WERI-Rb-1 (cell line): ENCODE data around the gene ZBTB20.

Experiments
- DNase-seq: peaks from one replicate; pipeline ENCODE4 v3.0.0-alpha.2; 2020
- H3K27ac ChIP-seq: fragments of 250-450 bp; sonication (Bioruptor Pico); 2 replicates; pipeline ENCODE4 v1.5.1; 2020; ENCODE audit warnings: mild to moderate bottlenecking, moderate library complexity
- H3K27me3 ChIP-seq: fragments of 250-450 bp; sonication (Bioruptor Pico); 2 replicates; pipeline ENCODE4 v1.5.1; 2021; ENCODE audit warnings: mild to moderate bottlenecking, low read depth, moderate library complexity; ENCODE audit not compliant: insufficient read depth, severe bottlenecking
- H3K36me3 ChIP-seq: fragments of 250-450 bp; sonication (Bioruptor Pico); 2 replicates; pipeline ENCODE4 v1.5.1; 2020; ENCODE audit warnings: mild to moderate bottlenecking, moderate library complexity
- H3K4me3 ChIP-seq: 2 replicates; pipeline ENCODE4 v1.5.1; 2011; ENCODE audit warnings: low read depth, mild to moderate bottlenecking, control low read depth, low read length
- H3K9me3 ChIP-seq: fragments of 250-450 bp; sonication (Bioruptor Pico); 2 replicates; pipeline ENCODE4 v1.5.1; 2021; ENCODE audit warnings: mild to moderate bottlenecking, moderate library complexity; ENCODE audit not compliant: severe bottlenecking
- TF ChIP-seq, protein P1 (sequence below): IDR thresholded peaks from 2 replicates; pipeline ENCODE4 v1.5.1; 2011; ENCODE audit warnings: low read depth, mild to moderate bottlenecking, control low read depth, inconsistent platforms, low read length

The ZBTB20 gene

DNA sequence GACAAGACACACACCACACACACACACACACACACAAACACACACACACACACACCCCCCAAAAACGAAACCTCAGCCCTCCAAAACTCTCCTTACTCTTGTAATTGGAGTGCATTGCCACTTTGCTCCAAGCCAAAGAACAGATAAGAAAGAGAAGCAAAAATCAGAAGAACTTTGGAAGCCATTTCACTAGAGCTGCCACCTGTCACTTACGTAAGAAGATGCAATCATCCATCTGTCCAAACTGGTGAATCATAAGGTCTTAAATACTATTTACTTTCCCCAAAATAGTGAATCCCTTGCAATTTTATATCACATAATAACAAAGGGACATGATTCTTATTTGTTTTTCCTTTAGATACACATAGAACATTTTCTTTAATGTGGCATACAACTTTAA, 285.4 kb downstream of the ZBTB20 start:
- Histone ChIP-seq H3K27ac (no peak overlapping the region), H3K4me3 (no peak overlapping the region), H3K27me3 (peaks cover 2% of the 10 kb centered on the region), H3K9me3 (no peaks in the 10 kb centered on the region), H3K36me3 (no peaks in the 10 kb centered on the region)
- TF ChIP-seq, protein P1, sequence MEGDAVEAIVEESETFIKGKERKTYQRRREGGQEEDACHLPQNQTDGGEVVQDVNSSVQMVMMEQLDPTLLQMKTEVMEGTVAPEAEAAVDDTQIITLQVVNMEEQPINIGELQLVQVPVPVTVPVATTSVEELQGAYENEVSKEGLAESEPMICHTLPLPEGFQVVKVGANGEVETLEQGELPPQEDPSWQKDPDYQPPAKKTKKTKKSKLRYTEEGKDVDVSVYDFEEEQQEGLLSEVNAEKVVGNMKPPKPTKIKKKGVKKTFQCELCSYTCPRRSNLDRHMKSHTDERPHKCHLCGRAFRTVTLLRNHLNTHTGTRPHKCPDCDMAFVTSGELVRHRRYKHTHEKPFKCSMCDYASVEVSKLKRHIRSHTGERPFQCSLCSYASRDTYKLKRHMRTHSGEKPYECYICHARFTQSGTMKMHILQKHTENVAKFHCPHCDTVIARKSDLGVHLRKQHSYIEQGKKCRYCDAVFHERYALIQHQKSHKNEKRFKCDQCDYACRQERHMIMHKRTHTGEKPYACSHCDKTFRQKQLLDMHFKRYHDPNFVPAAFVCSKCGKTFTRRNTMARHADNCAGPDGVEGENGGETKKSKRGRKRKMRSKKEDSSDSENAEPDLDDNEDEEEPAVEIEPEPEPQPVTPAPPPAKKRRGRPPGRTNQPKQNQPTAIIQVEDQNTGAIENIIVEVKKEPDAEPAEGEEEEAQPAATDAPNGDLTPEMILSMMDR = no peak
- no peak for DNase-seq

DNA sequence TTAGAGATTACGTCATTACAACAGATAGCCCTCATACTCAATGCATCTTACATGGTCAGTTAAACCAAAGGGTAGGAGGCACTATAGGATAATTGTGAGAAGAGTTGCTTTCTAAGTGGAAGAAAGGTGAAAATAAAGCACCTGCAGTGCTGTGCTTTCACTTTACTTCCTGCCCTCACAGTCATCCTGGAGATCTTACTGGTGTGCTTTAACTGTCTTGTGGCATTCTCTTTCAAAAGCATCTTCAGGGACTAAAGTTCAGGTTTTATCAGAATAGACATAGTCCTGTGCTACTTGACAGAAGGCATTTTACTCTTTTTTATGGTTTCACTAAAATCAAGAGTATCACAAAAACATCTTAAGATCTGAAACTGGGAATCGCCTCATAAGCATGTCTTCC, 286.6 kb downstream of the ZBTB20 start:
- Histone ChIP-seq H3K36me3 (no peaks in the 10 kb centered on the region), H3K4me3 (no peak overlapping the region), H3K27me3 (peaks cover 2% of the 10 kb centered on the region), H3K9me3 (no peaks in the 10 kb centered on the region), H3K27ac (no peak overlapping the region)
- no peak for DNase-seq
- TF ChIP-seq, protein P1 = no peak

DNA sequence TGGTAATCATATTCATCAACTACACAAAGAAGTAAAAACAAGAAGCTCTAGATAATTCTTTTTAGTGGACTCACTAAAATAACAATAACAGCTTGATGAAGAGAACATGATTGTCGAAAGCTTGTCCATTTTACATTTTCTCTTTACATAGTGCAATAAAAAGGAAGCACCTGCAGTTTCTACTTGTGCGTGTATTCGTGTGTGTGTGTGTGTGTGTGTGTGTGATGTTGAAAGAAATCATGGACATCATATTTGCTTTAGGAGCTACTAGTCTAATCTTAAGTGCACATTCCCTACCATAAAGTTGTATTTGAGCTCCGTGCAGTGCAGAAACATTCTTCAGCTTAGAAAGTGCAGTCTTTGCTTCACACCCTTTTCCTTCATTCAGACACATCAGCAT, 288.8 kb downstream of the ZBTB20 start:
- TF ChIP-seq, protein P1 = no peak
- no peak for DNase-seq
- H3K27me3 ChIP-seq = peaks cover 2% of the 10 kb centered on the region

DNA sequence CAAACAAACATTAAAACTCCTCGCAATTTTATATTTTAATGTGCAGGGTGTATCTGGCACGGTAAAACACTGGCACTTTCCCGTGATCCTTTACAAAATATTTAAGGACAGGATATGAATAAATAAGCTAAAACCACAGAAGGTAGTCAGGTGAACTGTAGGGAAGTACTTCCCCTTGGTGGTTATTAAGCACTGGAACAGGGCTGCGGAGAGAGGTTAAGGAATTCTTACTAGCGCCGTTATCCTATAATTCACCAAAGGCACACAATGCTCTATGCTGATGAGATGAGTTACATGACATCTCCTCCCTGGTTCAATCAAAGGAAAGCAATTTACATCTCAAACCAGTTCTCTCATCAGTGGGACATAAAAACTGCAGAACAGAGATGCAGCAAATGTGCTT, 289.8 kb downstream of the ZBTB20 start:
- Histone ChIP-seq H3K27me3 (peaks cover 2% of the 10 kb centered on the region), H3K27ac (no peak overlapping the region), H3K9me3 (no peaks in the 10 kb centered on the region), H3K36me3 (no peaks in the 10 kb centered on the region), H3K4me3 (no peak overlapping the region)
- TF ChIP-seq, protein P1 = no peak
- DNase-seq = no peak

More for the DNA sequence above, 288.8 kb downstream of the ZBTB20 start:
- Histone ChIP-seq H3K4me3 (no peak overlapping the region), H3K36me3 (no peaks in the 10 kb centered on the region), H3K27ac (no peak overlapping the region), H3K9me3 (no peaks in the 10 kb centered on the region)

DNA sequence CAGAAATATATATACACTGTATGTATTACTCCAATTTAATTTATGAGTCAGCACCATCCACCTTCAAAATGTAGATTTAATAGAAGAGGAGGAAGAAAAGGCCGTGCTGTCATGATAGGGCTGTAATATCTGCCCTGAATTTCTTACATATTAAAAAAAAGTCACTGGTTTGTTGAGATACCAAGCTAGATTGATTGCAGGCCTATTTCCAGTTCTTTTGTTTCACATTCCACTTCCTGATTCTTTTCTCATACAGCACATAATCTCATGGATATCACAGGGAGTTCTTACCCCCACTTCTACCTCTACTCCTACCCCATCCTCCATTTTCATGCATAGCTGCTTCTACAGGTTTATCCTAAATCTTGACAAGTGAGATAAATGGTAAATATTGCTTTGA, 290.3 kb downstream of the ZBTB20 start:
- no peak for DNase-seq
- Histone ChIP-seq H3K36me3 (no peaks in the 10 kb centered on the region), H3K27me3 (peaks cover 2% of the 10 kb centered on the region), H3K9me3 (no peaks in the 10 kb centered on the region), H3K4me3 (no peak overlapping the region), H3K27ac (no peak overlapping the region)
- TF ChIP-seq, protein P1 = no peak

DNA sequence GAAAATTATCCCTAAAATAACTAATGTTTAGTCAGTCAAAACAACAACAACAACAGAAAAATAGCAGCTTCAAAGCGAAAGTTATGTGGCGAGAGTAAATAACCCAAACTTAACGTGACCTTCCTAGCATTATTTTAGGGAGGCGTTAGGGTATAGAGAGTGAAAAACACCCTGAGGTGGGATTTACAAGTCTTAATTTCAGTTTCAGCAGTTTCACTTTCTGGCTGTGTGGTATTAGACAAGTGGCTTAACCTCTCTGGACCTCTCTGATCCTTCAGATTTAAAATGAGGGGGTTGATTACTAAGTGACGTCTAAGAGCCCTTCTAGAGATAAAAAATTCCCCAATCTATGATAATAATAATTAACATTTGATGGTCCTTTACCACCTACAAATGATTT, 291.2 kb downstream of the ZBTB20 start:
- Histone ChIP-seq H3K36me3 (no peaks in the 10 kb centered on the region), H3K27me3 (peaks cover 2% of the 10 kb centered on the region), H3K9me3 (no peaks in the 10 kb centered on the region), H3K27ac (no peak overlapping the region), H3K4me3 (no peak overlapping the region)
- TF ChIP-seq, protein P1 = no peak
- no peak for DNase-seq
